Glutamatergic neuron (in vitro differentiated cells): ENCODE results near the gene RASSF8. TPM values are rescaled to one million over a fixed set of nuclear protein-coding genes. Genes with fewer than 3 reads are reported as not detected.

Experiments
- DNase-seq: peaks from one replicate; pipeline ENCODE4 v3.0.0; 2022
- H3K27ac Mint-ChIP-seq: one replicate; pipeline ENCODE4 v1.8.0; 2020; ENCODE audit warnings: mild to moderate bottlenecking, mixed read lengths, inconsistent platforms; ENCODE audit not compliant: unreplicated experiment
- H3K27me3 Mint-ChIP-seq: one replicate; pipeline ENCODE4 v1.8.0; 2020; ENCODE audit warnings: mild to moderate bottlenecking, moderate library complexity, mixed read lengths, inconsistent platforms; ENCODE audit not compliant: unreplicated experiment
- H3K36me3 Mint-ChIP-seq: one replicate; pipeline ENCODE4 v1.8.0; 2020; ENCODE audit warnings: mild to moderate bottlenecking, mixed read lengths, inconsistent platforms; ENCODE audit not compliant: unreplicated experiment
- H3K4me1 Mint-ChIP-seq: one replicate; pipeline ENCODE4 v1.8.0; 2020; ENCODE audit warnings: mild to moderate bottlenecking, low read depth, mixed read lengths, inconsistent platforms; ENCODE audit not compliant: unreplicated experiment
- H3K4me3 Mint-ChIP-seq: one replicate; pipeline ENCODE4 v1.8.0; 2020; ENCODE audit warnings: mild to moderate bottlenecking, mixed read lengths, inconsistent platforms; ENCODE audit not compliant: unreplicated experiment
- H3K9me3 Mint-ChIP-seq: one replicate; pipeline ENCODE4 v1.8.0; 2020; ENCODE audit warnings: mild to moderate bottlenecking, moderate library complexity, mixed read lengths, inconsistent platforms; ENCODE audit not compliant: unreplicated experiment
- total RNA-seq: library from RNA; stranded (reverse); fragmentation: NEBNext Ultra II Directional; extraction: Animal tissue kit (Norgen Biotek cat#: 25700); gene quantifications from one replicate; pipeline ENCODE4 v1.2.1, GENCODE V29; 2021; ENCODE audit not compliant: unreplicated experiment
- TF ChIP-seq, protein P1 (sequence below): fragments of 200-600 bp; sonication (generic); IDR thresholded peaks from one replicate; pipeline ENCODE4 v1.5.0; 2021; ENCODE audit not compliant: partially characterized antibody, unreplicated experiment

The RASSF8 gene
- total RNA-seq, 1 donor from 2014 or later, result 41.3 TPM

GRCh38 chr12:26046203-26046602, 87.7 kb downstream of the RASSF8 start:
- peaks cover 2% of the 10 kb centered on the region for H3K27me3 Mint-ChIP-seq

DNA sequence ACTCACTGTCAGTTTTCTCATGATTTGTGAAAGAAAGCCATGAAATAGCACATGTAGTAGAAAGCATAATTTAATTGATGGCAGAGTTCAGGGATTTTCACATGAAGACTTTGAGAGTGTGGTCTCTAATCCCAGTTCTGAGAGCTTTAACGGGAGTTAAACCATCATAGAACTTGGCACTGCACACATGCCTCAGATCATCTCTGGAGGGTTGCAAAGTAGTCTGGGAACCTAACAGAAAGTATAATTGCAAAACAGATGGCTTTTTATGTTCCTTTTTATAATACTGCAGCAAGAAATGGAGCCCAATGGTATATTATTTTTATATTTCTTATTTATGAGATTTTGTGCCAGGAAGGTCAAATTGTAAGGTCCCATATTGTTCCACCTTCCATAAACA, 88.4 kb downstream of the RASSF8 start:
- peaks cover 2% of the 10 kb centered on the region for H3K27me3 Mint-ChIP-seq
- H3K27ac Mint-ChIP-seq, result no peak overlapping the region
- TF ChIP-seq, protein P1, sequence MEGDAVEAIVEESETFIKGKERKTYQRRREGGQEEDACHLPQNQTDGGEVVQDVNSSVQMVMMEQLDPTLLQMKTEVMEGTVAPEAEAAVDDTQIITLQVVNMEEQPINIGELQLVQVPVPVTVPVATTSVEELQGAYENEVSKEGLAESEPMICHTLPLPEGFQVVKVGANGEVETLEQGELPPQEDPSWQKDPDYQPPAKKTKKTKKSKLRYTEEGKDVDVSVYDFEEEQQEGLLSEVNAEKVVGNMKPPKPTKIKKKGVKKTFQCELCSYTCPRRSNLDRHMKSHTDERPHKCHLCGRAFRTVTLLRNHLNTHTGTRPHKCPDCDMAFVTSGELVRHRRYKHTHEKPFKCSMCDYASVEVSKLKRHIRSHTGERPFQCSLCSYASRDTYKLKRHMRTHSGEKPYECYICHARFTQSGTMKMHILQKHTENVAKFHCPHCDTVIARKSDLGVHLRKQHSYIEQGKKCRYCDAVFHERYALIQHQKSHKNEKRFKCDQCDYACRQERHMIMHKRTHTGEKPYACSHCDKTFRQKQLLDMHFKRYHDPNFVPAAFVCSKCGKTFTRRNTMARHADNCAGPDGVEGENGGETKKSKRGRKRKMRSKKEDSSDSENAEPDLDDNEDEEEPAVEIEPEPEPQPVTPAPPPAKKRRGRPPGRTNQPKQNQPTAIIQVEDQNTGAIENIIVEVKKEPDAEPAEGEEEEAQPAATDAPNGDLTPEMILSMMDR, result no peak
- H3K36me3 Mint-ChIP-seq, result no peaks in the 10 kb centered on the region
- H3K9me3 Mint-ChIP-seq, result peaks cover 1% of the 10 kb centered on the region
- no peak overlapping the region for H3K4me3 Mint-ChIP-seq
- DNase-seq, result no peak
- H3K4me1 Mint-ChIP-seq, result peaks cover 11% of the 10 kb centered on the region

More at GRCh38 chr12:26046203-26046602, 87.7 kb downstream of the RASSF8 start:
- DNase-seq, result no peak
- Mint-ChIP-seq H3K36me3 (no peaks in the 10 kb centered on the region), H3K9me3 (peaks cover 1% of the 10 kb centered on the region), H3K27ac (no peak overlapping the region), H3K4me1 (peaks cover 11% of the 10 kb centered on the region), H3K4me3 (no peak overlapping the region)
- TF ChIP-seq, protein P1, result no peak

- no peak overlapping the region for H3K27ac Mint-ChIP-seq
Observed at GRCh38 chr12:26047401-26048226, 89.1 kb downstream of the RASSF8 start.

DNA sequence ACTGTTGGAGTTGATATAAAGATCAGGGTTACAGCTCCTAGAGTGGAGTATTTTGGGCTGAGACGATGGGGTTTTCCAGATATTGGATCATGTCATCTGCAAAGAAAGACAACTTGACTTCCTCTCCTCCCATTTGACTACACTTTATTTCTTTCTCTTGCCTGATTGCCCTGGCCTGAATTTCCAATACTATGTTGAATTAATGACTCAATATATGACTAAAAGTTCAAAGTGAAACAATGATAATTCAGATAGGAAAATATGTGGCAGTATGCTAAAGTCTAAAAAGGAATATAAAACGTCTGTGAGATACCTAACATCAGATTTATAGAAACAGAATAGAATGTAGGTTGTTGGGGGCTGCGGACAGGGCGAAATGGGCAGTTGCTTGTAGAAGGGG, 94.2 kb downstream of the RASSF8 start:
- DNase-seq, result no peak
- Mint-ChIP-seq H3K27ac (no peak overlapping the region), H3K36me3 (peaks cover 1% of the 10 kb centered on the region), H3K4me3 (no peak overlapping the region), H3K9me3 (peaks cover 1% of the 10 kb centered on the region), H3K27me3 (no peaks in the 10 kb centered on the region), H3K4me1 (no peaks in the 10 kb centered on the region)
- TF ChIP-seq, protein P1, result no peak

More at GRCh38 chr12:26047401-26048226, 89.1 kb downstream of the RASSF8 start:
- H3K36me3 Mint-ChIP-seq, result no peaks in the 10 kb centered on the region
- peaks cover 1% of the 10 kb centered on the region for H3K9me3 Mint-ChIP-seq
- DNase-seq, result no peak
- peaks cover 2% of the 10 kb centered on the region for H3K27me3 Mint-ChIP-seq
- H3K4me1 Mint-ChIP-seq, result peaks cover 11% of the 10 kb centered on the region
- no peak overlapping the region for H3K4me3 Mint-ChIP-seq
- TF ChIP-seq, protein P1, result no peak

DNA sequence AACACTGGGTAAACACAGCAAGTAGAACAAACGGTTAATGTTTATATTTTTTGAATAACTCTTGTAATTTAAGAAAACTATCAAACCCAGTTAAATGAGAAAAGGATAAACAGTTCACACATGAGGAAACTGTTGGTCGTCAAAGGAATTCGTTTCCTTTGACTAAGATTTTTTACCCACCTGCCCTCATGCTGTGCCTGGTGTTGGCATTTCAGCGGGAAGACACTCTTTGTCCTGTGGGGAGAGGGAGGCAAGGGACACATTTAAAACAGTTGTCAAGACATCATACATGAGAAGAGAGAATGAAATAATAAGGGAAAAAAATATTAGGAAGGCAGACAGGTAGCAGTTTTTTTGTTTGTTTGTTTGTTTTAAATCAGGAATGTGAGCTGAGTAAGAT, 95.9 kb downstream of the RASSF8 start:
- no peaks in the 10 kb centered on the region for H3K4me1 Mint-ChIP-seq
- no peak overlapping the region for H3K4me3 Mint-ChIP-seq
- TF ChIP-seq, protein P1, result no peak
- DNase-seq, result no peak
- H3K36me3 Mint-ChIP-seq, result peaks cover 6% of the 10 kb centered on the region
- no peak overlapping the region for H3K27ac Mint-ChIP-seq
- H3K27me3 Mint-ChIP-seq, result no peaks in the 10 kb centered on the region
- peaks cover 1% of the 10 kb centered on the region for H3K9me3 Mint-ChIP-seq
